H9 (cell line): ENCODE results near the gene PTPRN2. TPM values are rescaled to one million over a fixed set of nuclear protein-coding genes. Genes with fewer than 3 reads are reported as not detected.

Source experiments
- DNase-seq: peaks from one replicate; pipeline ENCODE4 v3.0.0-alpha.2; 2017
- H2AFZ ChIP-seq: one replicate; pipeline ENCODE4 v1.6.1; 2013; ENCODE audit warnings: mild to moderate bottlenecking, low read length, control low read depth, moderate library complexity
- H2AK5ac ChIP-seq: 2 replicates; pipeline ENCODE4 v1.6.1; 2013; ENCODE audit warnings: low read length, control low read depth, mixed read lengths; ENCODE audit not compliant: insufficient read length
- H2BK120ac ChIP-seq: one replicate; pipeline ENCODE4 v1.6.1; 2013; ENCODE audit warnings: low read depth, mild to moderate bottlenecking, low read length, control low read depth, inconsistent platforms; ENCODE audit not compliant: poor library complexity, severe bottlenecking
- H2BK12ac ChIP-seq: 2 replicates; pipeline ENCODE4 v1.6.1; 2013; ENCODE audit warnings: low read length, control low read depth, mixed read lengths, low read depth; ENCODE audit not compliant: insufficient read length
- H2BK15ac ChIP-seq: 2 replicates; pipeline ENCODE4 v1.6.1; 2013; ENCODE audit warnings: low read depth, low read length, control low read depth
- H2BK20ac ChIP-seq: one replicate; pipeline ENCODE4 v1.6.1; 2013; ENCODE audit warnings: low read depth, mild to moderate bottlenecking, low read length, control low read depth, inconsistent platforms; ENCODE audit not compliant: poor library complexity, severe bottlenecking
- H2BK5ac ChIP-seq: 2 replicates; pipeline ENCODE4 v1.6.1; 2013; ENCODE audit warnings: low read length, control low read depth, mixed read lengths; ENCODE audit not compliant: insufficient read length
- H3K14ac ChIP-seq: 2 replicates; pipeline ENCODE4 v1.6.1; 2013; ENCODE audit warnings: low read length, control low read depth; ENCODE audit not compliant: insufficient read depth
- H3K18ac ChIP-seq: 2 replicates; pipeline ENCODE4 v1.6.1; 2013; ENCODE audit warnings: low read depth, mild to moderate bottlenecking, mixed read lengths, low read length, control low read depth; ENCODE audit not compliant: insufficient read length
- H3K23ac ChIP-seq: 2 replicates; pipeline ENCODE4 v1.6.1; 2013; ENCODE audit warnings: low read length, control low read depth, mixed read lengths, low read depth; ENCODE audit not compliant: insufficient read length
- H3K23me2 ChIP-seq: 2 replicates; pipeline ENCODE4 v1.6.1; 2013; ENCODE audit warnings: low read depth, mild to moderate bottlenecking, mixed read lengths, low read length, control low read depth; ENCODE audit not compliant: insufficient read length, poor library complexity, severe bottlenecking
- H3K27ac ChIP-seq: 2 replicates; pipeline ENCODE4 v1.5.1; 2013; ENCODE audit warnings: low read length, control low read depth, mixed read lengths, low read depth; ENCODE audit not compliant: insufficient read length
- H3K27me3 ChIP-seq: 2 replicates; pipeline ENCODE4 v1.6.1; 2013; ENCODE audit warnings: low read length, control low read depth, inconsistent platforms; ENCODE audit not compliant: insufficient read depth
- H3K4ac ChIP-seq: 2 replicates; pipeline ENCODE4 v1.6.1; 2013; ENCODE audit warnings: low read depth, mild to moderate bottlenecking, control low read depth, inconsistent platforms, low read length, moderate library complexity
- H3K4me1 ChIP-seq: 2 replicates; pipeline ENCODE4 v1.6.1; 2013; ENCODE audit warnings: low read length, control low read depth, inconsistent platforms; ENCODE audit not compliant: insufficient read depth
- H3K4me2 ChIP-seq: 2 replicates; pipeline ENCODE4 v1.6.1; 2013; ENCODE audit warnings: low read length, control low read depth, mixed read lengths; ENCODE audit not compliant: insufficient read length, insufficient read depth
- H3K56ac ChIP-seq: 2 replicates; pipeline ENCODE4 v1.6.1; 2013; ENCODE audit warnings: low read depth, mild to moderate bottlenecking, mixed read lengths, low read length, control low read depth; ENCODE audit not compliant: insufficient read length
- H3K79me1 ChIP-seq: 2 replicates; pipeline ENCODE4 v1.6.1; 2013; ENCODE audit warnings: low read depth, mild to moderate bottlenecking, moderate library complexity, low read length, control low read depth, inconsistent platforms; ENCODE audit not compliant: insufficient read depth, poor library complexity, severe bottlenecking
- H3K79me2 ChIP-seq: 2 replicates; pipeline ENCODE4 v1.6.1; 2013; ENCODE audit warnings: low read length, control low read depth, inconsistent platforms; ENCODE audit not compliant: insufficient read depth
- H3K9ac ChIP-seq: 2 replicates; pipeline ENCODE4 v1.6.1; 2013; ENCODE audit warnings: low read length, control low read depth, mixed read lengths; ENCODE audit not compliant: insufficient read length; ENCODE audit errors: extremely low read depth
- H3K9me3 ChIP-seq: one replicate; pipeline ENCODE4 v1.6.1; 2013; ENCODE audit warnings: low read depth, low read length, inconsistent platforms; ENCODE audit not compliant: control insufficient read depth
- H3T11ph ChIP-seq: one replicate; pipeline ENCODE4 v1.6.1; 2013; ENCODE audit warnings: mild to moderate bottlenecking, low read length, control low read depth, inconsistent platforms
- H4K20me1 ChIP-seq: one replicate; pipeline ENCODE4 v1.6.1; 2013; ENCODE audit not compliant: control insufficient read depth, insufficient read length, insufficient read depth
- H4K5ac ChIP-seq: 2 replicates; pipeline ENCODE4 v1.6.1; 2013; ENCODE audit warnings: low read depth, mild to moderate bottlenecking, mixed read lengths, low read length, control low read depth; ENCODE audit not compliant: insufficient read length
- H4K8ac ChIP-seq: replicated peaks from 2 replicates; pipeline ENCODE4 v1.6.1; 2013; ENCODE audit warnings: low read length, control low read depth, mixed read lengths, low read depth; ENCODE audit not compliant: insufficient read length
- H4K91ac ChIP-seq: 2 replicates; pipeline ENCODE4 v1.6.1; 2013; ENCODE audit warnings: low read depth, mild to moderate bottlenecking, moderate library complexity, mixed read lengths, low read length, control low read depth; ENCODE audit not compliant: insufficient read length
- H3K27ac Mint-ChIP-seq, 3 experiments: 2 replicates in 2 of 3; 3 replicates in 1 of 3; pipeline ENCODE4 v1.8.0; 2020 to 2021; ENCODE audit warnings: mixed read lengths in 3 of 3, mild to moderate bottlenecking in 1 of 3, moderate library complexity in 1 of 3
- H3K27me3 Mint-ChIP-seq: 2 replicates; pipeline ENCODE4 v1.8.0; 2021; ENCODE audit warnings: low read depth, mild to moderate bottlenecking, moderate library complexity, mixed read lengths
- H3K36me3 Mint-ChIP-seq, 3 experiments: 2 replicates in 2 of 3; 3 replicates in 1 of 3; pipeline ENCODE4 v1.8.0; 2020 to 2021; ENCODE audit warnings: low read depth in 3 of 3, mixed read lengths in 3 of 3; ENCODE audit not compliant: insufficient read depth in 1 of 3
- H3K4me1 Mint-ChIP-seq, 2 experiments: 2 replicates each; pipeline ENCODE4 v1.8.0; 2020; ENCODE audit warnings: mixed read lengths in 2 of 2
- H3K4me3 Mint-ChIP-seq, 2 experiments: 2 replicates in 1 of 2; 3 replicates in 1 of 2; pipeline ENCODE4 v1.8.0; 2020 to 2021; ENCODE audit warnings: mild to moderate bottlenecking in 2 of 2, mixed read lengths in 2 of 2, moderate library complexity in 1 of 2
- H3K9me3 Mint-ChIP-seq, 2 experiments: 2 replicates in 1 of 2; 3 replicates in 1 of 2; pipeline ENCODE4 v1.8.0; 2020; ENCODE audit warnings: mild to moderate bottlenecking in 2 of 2, mixed read lengths in 2 of 2, moderate library complexity in 1 of 2
- WGBS: extraction: QIAGEN DNeasy Blood & Tissue Kit; methylation state at CpG from one replicate; pipeline ENCODE4 v1.1.7; 2013; ENCODE audit warnings: missing lambda C conversion rate, low lambda C conversion rate, mixed read lengths; ENCODE audit not compliant: insufficient read length; ENCODE audit errors: extremely low coverage; 5-methylcytosine and 5-hydroxymethylcytosine counted together
- total RNA-seq: library from RNA; stranded (reverse); gene quantifications from 2 replicates; pipeline ENCODE4 v1.2.1, GENCODE V29; 2021
- TF ChIP-seq, protein P1 (sequence below): fragments of 200-600 bp; sonication (generic); conservative IDR thresholded peaks from 3 replicates; pipeline ENCODE4 v1.8.0; 2021; ENCODE audit warnings: antibody characterized with exemption, mild to moderate bottlenecking

PTPRN2 gene
- total RNA-seq, 1 experiment from 2014 or later, result 5.2 TPM

DNA sequence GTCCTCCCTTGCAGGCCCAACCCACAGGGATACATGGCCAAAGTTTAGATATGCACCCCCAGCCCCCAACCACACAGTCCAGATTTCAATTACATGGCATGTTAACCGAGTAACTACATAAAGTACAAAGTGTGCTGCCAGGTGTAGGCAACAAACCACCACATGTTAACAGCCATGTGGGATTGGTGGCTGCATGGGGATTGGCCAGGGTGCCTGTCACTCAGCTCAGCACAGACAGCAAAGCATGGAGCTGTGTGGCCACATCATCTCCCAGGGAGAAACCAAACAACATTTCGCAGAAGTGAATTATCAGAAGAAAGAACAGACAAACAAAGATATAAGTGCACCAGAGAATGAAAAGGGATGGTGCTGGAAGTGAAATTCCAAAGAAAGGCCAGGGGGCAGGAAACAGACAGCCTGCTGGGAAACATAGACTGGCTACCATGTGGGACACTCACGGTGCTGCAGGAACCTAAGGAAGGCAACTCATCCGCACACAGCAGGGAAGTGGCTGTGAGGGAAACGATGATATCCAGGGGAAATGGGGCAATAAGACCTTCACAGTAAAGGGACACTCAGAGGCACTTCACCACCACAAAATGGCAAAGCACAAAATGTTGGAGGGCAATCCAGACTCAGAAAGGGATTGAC is 171.2 kb downstream of the PTPRN2 start:
- WGBS, result no CpG with 5 or more reads among the region's 5 CpGs
- no peaks in the 10 kb centered on the region for H3K23me2 ChIP-seq
- no peak overlapping the region for H3K23ac ChIP-seq
- H2BK15ac ChIP-seq, result no peak overlapping the region
- H3K4me1 Mint-ChIP-seq, result peaks cover 14% of the 10 kb centered on the region in 2 experiments
- no peak overlapping the region for H3K18ac ChIP-seq
- no peaks in the 10 kb centered on the region for H3K79me2 ChIP-seq
- H3K4me3 Mint-ChIP-seq, result no peak overlapping the region
- no peak overlapping the region for H2BK12ac ChIP-seq
- no peak overlapping the region for H3K56ac ChIP-seq
- H3K4ac ChIP-seq, result no peak overlapping the region
- H4K20me1 ChIP-seq, result no peaks in the 10 kb centered on the region
- H3K14ac ChIP-seq, result no peak overlapping the region; the same call in 1 of the 2 replicates
- no peaks in the 10 kb centered on the region for H3K4me1 ChIP-seq
- H2AK5ac ChIP-seq, result no peak overlapping the region
- H3K4me2 ChIP-seq, result no peak overlapping the region
- H3K9me3 Mint-ChIP-seq, result peaks cover 24 to 31% of the 10 kb centered on the region in 2 experiments
- H2BK20ac ChIP-seq, result no peak overlapping the region
- H3K9ac ChIP-seq, result no peak overlapping the region
- no peaks in the 10 kb centered on the region for H3K27me3 ChIP-seq
- H3K9me3 ChIP-seq, result peaks cover 20% of the 10 kb centered on the region
- no peak overlapping the region for H3K27ac ChIP-seq
- H4K5ac ChIP-seq, result no peak overlapping the region
- no peak overlapping the region for H4K91ac ChIP-seq
- no peak overlapping the region for H2BK5ac ChIP-seq
- H2BK120ac ChIP-seq, result no peak overlapping the region
- H3T11ph ChIP-seq, result no peak overlapping the region
- H3K27me3 Mint-ChIP-seq, result peaks cover 6% of the 10 kb centered on the region
- no peak overlapping the region for H2AFZ ChIP-seq
- no peak for DNase-seq
- TF ChIP-seq, protein P1, sequence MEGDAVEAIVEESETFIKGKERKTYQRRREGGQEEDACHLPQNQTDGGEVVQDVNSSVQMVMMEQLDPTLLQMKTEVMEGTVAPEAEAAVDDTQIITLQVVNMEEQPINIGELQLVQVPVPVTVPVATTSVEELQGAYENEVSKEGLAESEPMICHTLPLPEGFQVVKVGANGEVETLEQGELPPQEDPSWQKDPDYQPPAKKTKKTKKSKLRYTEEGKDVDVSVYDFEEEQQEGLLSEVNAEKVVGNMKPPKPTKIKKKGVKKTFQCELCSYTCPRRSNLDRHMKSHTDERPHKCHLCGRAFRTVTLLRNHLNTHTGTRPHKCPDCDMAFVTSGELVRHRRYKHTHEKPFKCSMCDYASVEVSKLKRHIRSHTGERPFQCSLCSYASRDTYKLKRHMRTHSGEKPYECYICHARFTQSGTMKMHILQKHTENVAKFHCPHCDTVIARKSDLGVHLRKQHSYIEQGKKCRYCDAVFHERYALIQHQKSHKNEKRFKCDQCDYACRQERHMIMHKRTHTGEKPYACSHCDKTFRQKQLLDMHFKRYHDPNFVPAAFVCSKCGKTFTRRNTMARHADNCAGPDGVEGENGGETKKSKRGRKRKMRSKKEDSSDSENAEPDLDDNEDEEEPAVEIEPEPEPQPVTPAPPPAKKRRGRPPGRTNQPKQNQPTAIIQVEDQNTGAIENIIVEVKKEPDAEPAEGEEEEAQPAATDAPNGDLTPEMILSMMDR, result no peak
- H4K8ac ChIP-seq, result no peak overlapping the region
- H3K36me3 Mint-ChIP-seq, result peaks cover 0 to 22% (median 2%) of the 10 kb centered on the region in 3 experiments; a peak in 5 of 7 replicates
- no peaks in the 10 kb centered on the region for H3K79me1 ChIP-seq
- H3K27ac Mint-ChIP-seq, result no peak overlapping the region
